Nucleus accumbens (tissue), 56 donors: ENCODE measurements around the gene TMEM50A.
"Not testable (repeated sequence)": the region's sequence is repeated elsewhere in the genome, so short reads cannot be mapped to it uniquely, and the experiment has no call there.

ENCODE experiments used
- DNase-seq, 56 donors: peaks; one replicate each; lab custom pipeline; 2025; lab: John Stamatoyannopoulos, UW

Gene TMEM50A

GRCh38 chr1:25338188-25338981, at the start of gene TMEM50A:
TMEM50A (plus strand) TSS chr1:25338334; CDS start chr1:25340487, 2,153 bp downstream.
- peak in 54 of 56 donors; percentile 42 to 92 (median 84) for DNase-seq

- not testable (repeated sequence) for DNase-seq
Observed at GRCh38 chr1:25288573-25289101, 49.5 kb upstream of the TMEM50A start.

GRCh38 chr1:25290043-25290442, 48.1 kb upstream of the TMEM50A start:
- peak in 4 of 56 donors; percentile 4 to 22 (median 8) for DNase-seq

GRCh38 chr1:25293426-25293825, 44.7 kb upstream of the TMEM50A start:
- DNase-seq = not testable (repeated sequence)

- DNase-seq = not testable (repeated sequence)
Observed at GRCh38 chr1:25294889-25295826, 43.0 kb upstream of the TMEM50A start.

GRCh38 chr1:25296501-25296900, 41.6 kb upstream of the TMEM50A start:
- DNase-seq = not testable (repeated sequence)

GRCh38 chr1:25300729-25301128, 37.4 kb upstream of the TMEM50A start:
- not testable (repeated sequence) for DNase-seq

GRCh38 chr1:25302330-25302729, 35.8 kb upstream of the TMEM50A start:
- not testable (repeated sequence) for DNase-seq

GRCh38 chr1:25304936-25305335, 33.2 kb upstream of the TMEM50A start:
- not testable (repeated sequence) for DNase-seq

GRCh38 chr1:25308168-25308567, 30.0 kb upstream of the TMEM50A start:
- not testable (repeated sequence) for DNase-seq

- not testable (repeated sequence) for DNase-seq
Observed at GRCh38 chr1:25309085-25309484, 29.0 kb upstream of the TMEM50A start.

- not testable (repeated sequence) for DNase-seq
Observed at GRCh38 chr1:25309486-25309885, 28.6 kb upstream of the TMEM50A start.

GRCh38 chr1:25312806-25313470, 25.2 kb upstream of the TMEM50A start:
- not testable (repeated sequence) for DNase-seq

GRCh38 chr1:25320314-25320938, 17.7 kb upstream of the TMEM50A start:
- DNase-seq = peak in 15 of 56 donors; percentile 0 to 74 (median 24)

- DNase-seq = not testable (repeated sequence)
Observed at GRCh38 chr1:25322127-25322526, 16.0 kb upstream of the TMEM50A start.

GRCh38 chr1:25324407-25324806, 13.7 kb upstream of the TMEM50A start:
- DNase-seq = not testable (repeated sequence)

GRCh38 chr1:25327864-25328790, 10.0 kb upstream of the TMEM50A start:
- not testable (repeated sequence) for DNase-seq

GRCh38 chr1:25328791-25329185, 9.3 kb upstream of the TMEM50A start:
- DNase-seq = not testable (repeated sequence)

GRCh38 chr1:25329336-25329735, 8.8 kb upstream of the TMEM50A start:
- not testable (repeated sequence) for DNase-seq
